ENCODE measurements around the gene RHOU. TPM values are rescaled to one million over a fixed set of nuclear protein-coding genes. Genes with fewer than 3 reads are reported as not detected.

Gene RHOU
- total RNA-seq, 1 donor from 2014 or later = 6.1 TPM

DNA sequence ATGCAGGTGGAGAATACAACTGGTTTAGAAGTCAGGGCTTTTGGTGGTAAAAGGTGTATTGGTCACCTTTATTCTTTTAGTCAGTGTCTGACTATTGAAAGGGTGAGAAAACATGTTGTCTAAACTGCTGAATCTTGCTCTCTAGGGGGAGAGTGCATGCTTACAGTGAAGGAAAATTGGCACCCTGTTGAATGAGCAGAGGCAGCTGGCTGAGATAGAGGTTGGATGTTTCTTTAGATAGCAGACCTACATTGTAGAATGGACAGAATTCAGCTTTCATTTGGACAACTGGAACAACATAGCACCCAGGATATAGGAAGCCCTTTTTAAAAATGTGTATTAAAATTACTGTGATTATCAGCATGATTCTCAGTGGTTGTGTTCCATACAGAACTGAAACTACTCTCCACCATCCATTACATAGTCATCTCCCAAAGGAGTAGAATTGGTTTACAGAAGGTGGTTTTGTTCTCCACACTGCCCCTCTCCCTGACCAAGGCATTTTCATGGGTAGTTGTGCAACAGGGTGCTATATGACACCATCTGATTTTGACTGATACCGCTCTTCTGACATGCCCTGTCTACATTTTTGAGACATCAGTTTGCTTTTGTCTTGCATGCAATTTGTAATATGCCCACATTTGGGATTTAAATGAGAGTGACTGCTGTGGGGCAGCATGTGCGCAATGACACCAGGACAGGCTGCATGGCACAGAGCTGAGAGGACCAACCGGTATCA is 16.2 kb downstream of the RHOU start:
- no peak overlapping the region for H3K9ac ChIP-seq (ENCODE audit: low read length)
- H2AFZ ChIP-seq (ENCODE audit: low read depth, low read length) = no peak overlapping the region
- peaks cover 36% of the 10 kb centered on the region for H3K27me3 ChIP-seq (ENCODE audit: insufficient read depth, low read length)
- H3K79me2 ChIP-seq (ENCODE audit: insufficient read depth, low read length) = no peaks in the 10 kb centered on the region
- H3K4me1 ChIP-seq (ENCODE audit: insufficient read depth, low read length) = no peaks in the 10 kb centered on the region
- peaks cover 57% of the 10 kb centered on the region for H3K27me3 Mint-ChIP-seq (ENCODE audit: low read depth, unreplicated experiment)
- H4K20me1 ChIP-seq (ENCODE audit: insufficient read depth, low read length) = no peaks in the 10 kb centered on the region
- H3K27ac ChIP-seq (ENCODE audit: low read depth, low read length) = no peak overlapping the region
- H3K4me3 Mint-ChIP-seq (ENCODE audit: unreplicated experiment) = no peak overlapping the region
- FAIRE-seq (no peak), DNase-seq (ENCODE audit: low read depth) (no peak)
- peaks cover 8% of the 10 kb centered on the region for H3K4me1 Mint-ChIP-seq (ENCODE audit: low read depth, unreplicated experiment)
- no peaks in the 10 kb centered on the region for H3K9me3 ChIP-seq (ENCODE audit: insufficient read depth, low read depth, low read length)
- no peak overlapping the region for H3K27ac Mint-ChIP-seq (ENCODE audit: unreplicated experiment)
- H3K4me3 ChIP-seq (ENCODE audit: insufficient read depth, low read depth, low read length) = no peak overlapping the region
- no peak overlapping the region for H3K4me2 ChIP-seq (ENCODE audit: low read length)
- H3K9me3 Mint-ChIP-seq (ENCODE audit: unreplicated experiment) = no peaks in the 10 kb centered on the region
- H3K36me3 Mint-ChIP-seq (ENCODE audit: low read depth, unreplicated experiment) = no peaks in the 10 kb centered on the region
- TF ChIP-seq CTCF (IDR thresholded peaks at IDR 0.05; ENCODE audit: insufficient read depth, low read depth, low read length) = no peak
- TF ChIP-seq EZH2 (IDR thresholded peaks at IDR 0.05; ENCODE audit: insufficient read depth, low read length) = no peak
- no peaks in the 10 kb centered on the region for H3K36me3 ChIP-seq (ENCODE audit: insufficient read depth, low read length)

DNA sequence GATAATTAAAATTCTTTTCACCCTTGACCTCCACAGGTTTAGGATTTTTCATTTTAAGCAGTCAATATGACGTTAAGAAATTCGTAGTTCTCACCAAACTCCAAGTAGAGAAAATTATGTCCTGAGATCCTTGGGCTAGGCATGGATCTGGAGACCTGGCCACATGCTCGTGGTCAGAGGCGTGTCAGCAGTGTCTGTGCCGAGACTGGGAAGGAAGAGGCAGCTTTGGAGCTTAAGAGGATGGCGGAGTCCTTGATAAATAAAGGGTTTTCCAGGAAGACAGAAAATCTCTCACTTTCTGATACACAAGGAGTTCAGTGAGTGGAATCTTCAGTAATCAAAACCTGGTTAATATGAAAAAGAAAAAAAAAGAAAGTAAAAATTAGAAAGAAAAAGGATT is 17.0 kb downstream of the RHOU start:
- no peaks in the 10 kb centered on the region for H4K20me1 ChIP-seq (ENCODE audit: insufficient read depth, low read length)
- H2AFZ ChIP-seq (ENCODE audit: low read depth, low read length) = no peak overlapping the region
- no peak for DNase-seq (ENCODE audit: low read depth)
- no peak overlapping the region for H3K9ac ChIP-seq (ENCODE audit: low read length)
- H3K4me1 ChIP-seq (ENCODE audit: insufficient read depth, low read length) = no peaks in the 10 kb centered on the region
- Mint-ChIP-seq H3K4me1 (ENCODE audit: low read depth, unreplicated experiment) (peaks cover 8% of the 10 kb centered on the region), H3K27ac (ENCODE audit: unreplicated experiment) (no peak overlapping the region), H3K36me3 (ENCODE audit: low read depth, unreplicated experiment) (no peaks in the 10 kb centered on the region), H3K9me3 (ENCODE audit: unreplicated experiment) (peaks cover 2% of the 10 kb centered on the region), H3K4me3 (ENCODE audit: unreplicated experiment) (no peak overlapping the region), H3K27me3 (ENCODE audit: low read depth, unreplicated experiment) (peaks cover 58% of the 10 kb centered on the region)
- no peaks in the 10 kb centered on the region for H3K9me3 ChIP-seq (ENCODE audit: insufficient read depth, low read depth, low read length)
- H3K79me2 ChIP-seq (ENCODE audit: insufficient read depth, low read length) = no peaks in the 10 kb centered on the region
- no peaks in the 10 kb centered on the region for H3K36me3 ChIP-seq (ENCODE audit: insufficient read depth, low read length)
- H3K4me2 ChIP-seq (ENCODE audit: low read length) = no peak overlapping the region
- FAIRE-seq = no peak
- H3K27me3 ChIP-seq (ENCODE audit: insufficient read depth, low read length) = peaks cover 39% of the 10 kb centered on the region
- H3K27ac ChIP-seq (ENCODE audit: low read depth, low read length) = no peak overlapping the region
- TF ChIP-seq EZH2 (IDR thresholded peaks at IDR 0.05; ENCODE audit: insufficient read depth, low read length) = no peak
- no peak for TF ChIP-seq CTCF (IDR thresholded peaks at IDR 0.05; ENCODE audit: insufficient read depth, low read depth, low read length)
- H3K4me3 ChIP-seq (ENCODE audit: insufficient read depth, low read depth, low read length) = no peak overlapping the region

DNA sequence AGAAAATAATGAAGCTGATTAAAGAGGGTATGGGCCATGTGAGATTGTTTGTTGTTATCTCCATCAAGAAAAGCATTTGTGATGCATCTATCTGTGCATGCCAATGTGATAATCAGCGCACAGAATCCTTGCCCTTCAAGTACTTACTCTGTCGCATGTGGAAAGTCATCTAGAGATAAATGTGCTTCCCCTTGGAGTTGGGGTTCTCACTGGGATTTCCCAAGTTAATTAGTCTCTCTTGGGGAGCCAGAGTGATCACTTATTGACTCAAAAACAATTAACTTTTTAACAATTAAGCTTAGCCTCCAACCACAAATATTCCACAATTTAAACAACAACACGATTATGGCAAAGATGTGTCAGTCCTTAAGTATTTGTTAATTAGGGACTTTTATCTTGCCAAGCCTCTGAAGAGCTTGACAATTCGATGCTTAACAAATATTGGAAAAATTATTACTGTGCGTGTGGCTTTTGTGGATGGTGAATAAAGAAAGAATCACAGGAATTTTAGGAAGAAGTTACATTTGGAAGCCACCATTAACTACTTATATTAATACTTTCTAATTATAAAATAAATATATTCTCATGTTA is 17.5 kb downstream of the RHOU start:
- no peak for DNase-seq (ENCODE audit: low read depth)
- H3K4me3 ChIP-seq (ENCODE audit: insufficient read depth, low read depth, low read length) = no peak overlapping the region
- no peaks in the 10 kb centered on the region for H3K9me3 ChIP-seq (ENCODE audit: insufficient read depth, low read depth, low read length)
- H3K9ac ChIP-seq (ENCODE audit: low read length) = no peak overlapping the region
- H3K4me2 ChIP-seq (ENCODE audit: low read length) = no peak overlapping the region
- Mint-ChIP-seq H3K27ac (ENCODE audit: unreplicated experiment) (no peak overlapping the region), H3K9me3 (ENCODE audit: unreplicated experiment) (peaks cover 2% of the 10 kb centered on the region), H3K27me3 (ENCODE audit: low read depth, unreplicated experiment) (peaks cover 57% of the 10 kb centered on the region), H3K4me3 (ENCODE audit: unreplicated experiment) (no peak overlapping the region), H3K36me3 (ENCODE audit: low read depth, unreplicated experiment) (no peaks in the 10 kb centered on the region), H3K4me1 (ENCODE audit: low read depth, unreplicated experiment) (peaks cover 8% of the 10 kb centered on the region)
- no peaks in the 10 kb centered on the region for H3K79me2 ChIP-seq (ENCODE audit: insufficient read depth, low read length)
- no peaks in the 10 kb centered on the region for H4K20me1 ChIP-seq (ENCODE audit: insufficient read depth, low read length)
- no peak for FAIRE-seq
- H3K27ac ChIP-seq (ENCODE audit: low read depth, low read length) = no peak overlapping the region
- H2AFZ ChIP-seq (ENCODE audit: low read depth, low read length) = no peak overlapping the region
- no peaks in the 10 kb centered on the region for H3K36me3 ChIP-seq (ENCODE audit: insufficient read depth, low read length)
- peaks cover 41% of the 10 kb centered on the region for H3K27me3 ChIP-seq (ENCODE audit: insufficient read depth, low read length)
- no peaks in the 10 kb centered on the region for H3K4me1 ChIP-seq (ENCODE audit: insufficient read depth, low read length)
- TF ChIP-seq EZH2 (IDR thresholded peaks at IDR 0.05; ENCODE audit: insufficient read depth, low read length) = no peak
- no peak for TF ChIP-seq CTCF (IDR thresholded peaks at IDR 0.05; ENCODE audit: insufficient read depth, low read depth, low read length)

All from astrocyte (in vitro differentiated cells and primary cell).